NCI-H1092 (cell line): ENCODE results near the gene SPRR3.
"Not testable (repeated sequence)": the region's sequence is repeated elsewhere in the genome, so short reads cannot be mapped to it uniquely, and the experiment has no call there.

Source experiments
- DNase-seq: peaks from one replicate; lab custom pipeline; 2025; lab: John Stamatoyannopoulos, UW

Gene SPRR3

DNA sequence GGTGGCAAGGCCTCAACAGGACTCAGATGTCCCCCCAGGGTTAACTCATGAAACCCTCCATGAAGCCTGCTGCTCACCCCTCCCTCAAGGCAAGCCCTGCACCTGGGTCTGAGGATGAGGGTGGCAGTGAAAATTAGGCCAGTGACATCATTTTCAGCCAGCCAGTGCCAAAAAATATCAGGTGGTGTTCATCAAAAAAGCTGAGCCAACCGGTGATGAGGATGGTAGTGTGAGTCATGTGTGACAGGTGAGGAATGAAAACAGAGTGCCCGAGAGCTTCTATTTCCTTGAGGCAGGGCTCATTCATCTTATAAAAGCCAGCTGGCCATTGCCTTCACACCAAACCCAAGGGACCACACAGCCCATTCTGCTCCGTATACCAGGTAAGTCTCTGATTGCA is 17.8 kb upstream of the SPRR3 start, which contains the start of gene SPRR1A:
TSS of gene SPRR1A (plus strand) at position 339 of the 400 bp plus-strand sequence. CDS start 1,150 bp downstream, outside the sequence.
- no peak for DNase-seq

DNA sequence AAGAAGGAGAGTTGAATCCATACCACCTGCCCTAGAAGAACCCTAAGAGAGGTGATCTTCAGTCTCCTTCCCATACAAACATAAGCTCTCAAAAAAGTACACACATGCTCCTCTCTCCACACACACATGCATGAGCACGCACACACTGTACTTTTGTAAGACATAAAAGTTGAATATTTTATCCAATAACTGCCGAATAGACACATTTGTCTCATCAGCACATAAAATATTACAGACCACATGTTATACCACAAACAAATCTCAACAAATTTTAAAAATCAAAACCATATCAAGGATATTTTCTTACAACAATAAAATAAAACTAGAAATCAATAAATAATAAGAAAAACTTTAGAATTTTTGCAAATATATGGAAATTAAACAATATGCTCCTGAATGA is 15.0 kb upstream of the SPRR3 start:
- DNase-seq, result no peak

DNA sequence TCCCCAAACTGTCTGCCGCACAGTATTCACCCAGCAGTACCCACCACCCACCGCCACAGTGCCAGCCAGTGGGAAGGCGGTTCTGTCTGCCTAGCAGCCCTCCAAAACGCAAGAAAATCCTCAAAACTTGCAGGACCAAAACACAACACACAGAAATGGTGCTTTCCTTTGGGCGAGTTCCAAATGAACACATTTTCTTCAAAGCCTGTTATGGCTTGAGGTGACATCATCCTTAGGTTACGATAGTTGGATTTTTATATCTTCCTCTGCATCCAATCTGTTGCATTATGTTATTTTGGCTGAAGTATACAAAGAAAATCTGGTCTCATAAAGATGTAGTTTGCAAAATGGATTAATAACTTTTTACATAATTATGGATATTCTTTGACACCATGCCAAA is 8.4 kb upstream of the SPRR3 start:
- DNase-seq, result no peak

- DNase-seq, result no peak
Observed at GRCh38 chr1:152995842-152996241, 5.7 kb upstream of the SPRR3 start.

GRCh38 chr1:152996633-152997400 is 4.7 kb upstream of the SPRR3 start:
- no peak for DNase-seq

GRCh38 chr1:152997901-152998300 is 3.6 kb upstream of the SPRR3 start:
- no peak for DNase-seq

- DNase-seq, result no peak
Observed at GRCh38 chr1:152998476-152998875, 3.1 kb upstream of the SPRR3 start.

- DNase-seq, result no peak
Observed at GRCh38 chr1:152999818-153000217, 1.7 kb upstream of the SPRR3 start.

DNA sequence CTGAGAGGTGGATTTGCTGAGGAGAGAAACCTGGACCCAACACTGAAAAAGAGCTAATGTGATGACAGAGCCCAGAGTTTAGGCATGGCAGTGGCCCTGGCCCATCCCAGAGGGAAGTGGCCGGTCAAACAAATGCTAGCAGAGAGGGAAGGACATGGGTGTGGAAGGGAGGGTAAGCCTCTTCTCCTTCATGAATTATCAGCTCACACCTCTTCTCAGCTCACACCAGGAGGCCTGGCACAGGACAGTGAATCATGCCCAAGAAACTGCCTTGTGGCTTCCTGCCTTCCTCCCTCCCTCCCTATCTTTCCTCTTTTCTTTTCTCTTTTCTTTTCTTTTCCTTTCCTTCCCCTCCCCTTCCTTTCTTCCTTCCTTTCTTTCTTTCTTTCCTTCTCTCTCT is 1.3 kb upstream of the SPRR3 start:
- no peak for DNase-seq

DNA sequence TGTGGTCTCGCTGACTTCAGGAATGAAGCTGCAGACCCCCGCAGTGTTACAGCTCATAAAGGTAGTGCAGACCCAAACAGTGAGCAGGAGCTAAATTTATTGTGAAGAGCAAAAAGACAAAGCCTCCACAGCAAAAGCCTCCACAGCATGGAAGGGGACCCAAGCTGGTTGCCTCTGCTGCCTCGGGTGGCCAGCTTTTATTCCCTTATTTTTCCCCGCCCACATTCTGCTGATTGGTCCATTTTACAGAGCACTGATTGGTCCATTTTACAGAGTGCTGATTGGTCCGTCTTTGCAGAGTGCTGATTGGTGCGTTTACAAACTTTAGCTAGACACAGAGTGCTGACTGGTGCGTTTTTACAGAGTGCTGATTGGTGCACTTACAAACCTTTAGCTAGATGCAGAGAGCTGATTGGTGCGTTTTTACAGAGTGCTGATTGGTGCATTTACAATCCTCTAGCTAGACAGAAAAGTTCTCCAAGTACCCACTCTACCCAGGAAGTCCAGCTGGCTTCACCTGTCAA is 9.7 kb downstream of the SPRR3 start:
- not testable (repeated sequence) for DNase-seq

- not testable (repeated sequence) for DNase-seq
Observed at GRCh38 chr1:153021829-153022228, 20.3 kb downstream of the SPRR3 start.

DNA sequence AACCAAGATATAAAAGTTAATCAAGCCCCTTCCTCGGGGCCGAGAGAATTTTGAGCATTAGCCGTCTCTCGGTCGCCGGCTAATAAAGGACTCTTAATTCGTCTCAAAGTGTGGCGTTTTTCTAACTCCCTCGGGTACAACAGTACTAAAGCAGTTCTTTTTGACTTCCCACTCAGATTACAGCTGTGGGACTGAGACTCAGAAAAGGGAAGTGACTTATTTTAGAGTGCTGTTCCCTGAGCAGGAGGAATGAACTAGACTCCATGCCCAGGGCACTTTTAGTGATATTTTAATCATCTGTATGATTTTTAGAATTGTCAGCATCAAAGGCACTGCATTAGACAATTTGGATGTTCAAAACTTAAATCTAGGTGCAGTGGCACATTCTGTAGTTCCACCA is 20.8 kb downstream of the SPRR3 start:
- DNase-seq, result not testable (repeated sequence)

GRCh38 chr1:153023109-153023508 is 21.6 kb downstream of the SPRR3 start:
- DNase-seq, result no peak

- no peak for DNase-seq
Observed at GRCh38 chr1:153024413-153024812, 22.9 kb downstream of the SPRR3 start.

DNA sequence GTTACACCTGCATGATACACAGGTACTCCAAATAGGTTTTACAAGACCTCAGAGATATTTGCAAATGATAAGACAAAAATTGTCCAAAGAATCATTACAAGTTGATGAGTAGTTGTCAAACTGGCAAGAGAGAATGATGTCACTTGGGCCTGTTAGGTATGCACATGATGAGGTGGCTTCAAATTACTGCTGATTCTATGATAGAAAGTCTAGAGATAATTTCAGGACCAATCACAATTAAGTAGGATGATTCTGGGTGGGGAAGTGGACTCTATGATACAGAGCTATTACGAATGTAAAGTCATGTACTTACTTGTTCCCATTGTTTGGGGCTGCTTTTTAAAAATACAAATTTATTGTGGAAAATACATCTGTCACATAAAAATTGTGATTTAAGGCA is 24.2 kb downstream of the SPRR3 start:
- DNase-seq, result no peak

- DNase-seq, result no peak
Observed at GRCh38 chr1:153028766-153029165, 27.2 kb downstream of the SPRR3 start.

DNA sequence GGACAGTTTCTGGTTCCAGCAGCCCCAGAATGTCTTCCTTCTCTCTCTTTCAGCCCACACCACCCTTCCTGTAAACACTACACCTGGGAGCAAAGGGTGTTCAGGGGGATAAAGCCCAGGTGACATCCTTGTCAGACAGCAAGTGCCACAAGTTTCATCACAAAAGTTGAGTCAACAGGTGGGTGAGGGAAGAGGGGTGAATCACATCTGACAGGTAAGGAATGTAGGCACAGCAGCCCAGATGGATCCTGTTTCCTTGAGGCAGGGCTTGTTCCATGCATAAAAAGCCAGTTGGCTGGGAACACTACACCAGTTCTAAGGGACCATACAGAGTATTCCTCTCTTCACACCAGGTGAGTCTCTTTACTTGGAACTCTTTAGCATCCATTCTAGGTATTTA is 29.3 kb downstream of the SPRR3 start, which contains the start of gene SPRR1B:
TSS of gene SPRR1B (plus strand) at position 309 of the 400 bp plus-strand sequence. CDS start 1,143 bp downstream, outside the sequence.
- DNase-seq, result no peak

DNA sequence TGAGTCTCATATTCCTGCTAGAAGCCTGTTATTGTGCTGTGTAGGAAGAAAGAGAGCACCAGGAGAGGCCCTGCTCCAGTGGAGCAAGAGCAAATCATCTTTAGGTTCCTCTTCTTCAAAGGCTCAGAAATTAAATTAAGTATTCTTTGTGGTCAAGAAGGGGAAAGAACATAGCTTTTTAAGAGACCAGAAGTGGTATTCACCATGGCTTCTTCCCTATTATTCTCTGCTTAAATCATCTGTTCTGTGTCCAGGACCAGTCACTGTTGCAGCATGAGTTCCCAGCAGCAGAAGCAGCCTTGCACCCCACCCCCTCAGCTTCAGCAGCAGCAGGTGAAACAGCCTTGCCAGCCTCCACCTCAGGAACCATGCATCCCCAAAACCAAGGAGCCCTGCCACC is 30.5 kb downstream of the SPRR3 start:
- no peak for DNase-seq

GRCh38 chr1:153032677-153033308 is 31.2 kb downstream of the SPRR3 start:
- DNase-seq, result no peak

DNA sequence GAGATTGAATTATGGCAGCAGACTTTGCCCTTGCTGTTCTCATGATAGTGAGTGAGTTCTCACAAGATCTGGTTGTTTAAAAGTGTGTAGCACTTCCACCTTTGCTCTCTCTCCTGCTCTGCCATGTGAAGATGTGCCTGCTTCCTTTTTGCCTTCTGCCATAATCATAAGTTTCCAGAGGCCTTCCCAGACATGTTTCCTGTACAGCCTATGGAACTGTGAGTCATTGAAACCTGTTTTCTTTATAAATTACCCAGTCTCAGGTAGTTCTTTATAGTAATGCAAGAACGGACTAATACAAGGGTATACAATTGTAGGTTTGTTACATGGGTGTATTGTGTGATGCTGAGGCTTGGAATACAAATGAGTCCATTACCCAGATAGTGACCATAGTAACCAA is 33.7 kb downstream of the SPRR3 start:
- no peak for DNase-seq

- no peak for DNase-seq
Observed at GRCh38 chr1:153040950-153041631, 39.5 kb downstream of the SPRR3 start, which contains the start of gene SPRR2D. Gene SPRR2D, minus strand, starts transcription at chr1:153041120. Its CDS starts 774 bp downstream, at chr1:153040346.

GRCh38 chr1:153049211-153049610 is 47.7 kb downstream of the SPRR3 start:
- no peak for DNase-seq
